Measurements from ENCODE around the gene DISC1.

DNA sequence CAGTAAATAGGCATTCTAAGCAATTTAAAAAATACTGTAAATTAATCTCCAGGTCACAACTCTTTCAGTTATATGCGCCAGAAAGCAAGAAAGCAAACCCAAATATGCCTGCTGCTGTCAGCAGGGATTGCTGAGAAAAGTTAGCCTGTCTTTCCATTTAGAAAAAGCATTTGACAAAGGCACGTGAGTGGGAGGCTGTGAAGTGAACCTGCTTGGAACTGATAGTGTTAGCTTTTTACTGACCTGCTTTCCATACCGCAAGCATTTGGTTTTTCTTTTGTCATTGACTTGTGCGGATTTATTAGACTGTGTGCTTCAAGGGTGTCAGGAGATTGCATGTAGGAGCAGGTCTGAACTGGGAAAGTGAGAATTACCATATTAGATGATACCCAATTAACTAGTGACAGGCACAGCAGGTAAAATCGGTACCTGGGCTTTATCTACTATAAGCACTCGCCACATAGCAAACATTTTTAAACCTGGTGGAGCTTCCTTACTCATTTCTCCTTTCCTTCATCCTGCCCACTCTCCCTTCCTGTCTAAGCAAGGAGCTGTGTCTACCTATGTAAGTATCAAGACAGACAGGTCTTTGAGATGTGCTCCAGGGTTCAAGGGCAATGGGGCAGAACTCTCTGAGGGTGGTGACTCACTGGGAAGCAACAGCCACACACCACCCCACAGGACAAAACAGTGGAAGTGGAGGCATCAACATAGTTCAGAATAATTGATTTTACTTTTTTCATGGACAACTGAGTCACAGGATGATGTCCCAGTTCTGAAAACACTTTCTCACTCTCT, 323.9 kb downstream of the DISC1 start:
- TF ChIP-seq POLR2A (IDR thresholded peaks at IDR 0.05; ENCODE audit: low read depth, low read length): no peak
- TF ChIP-seq POLR2AphosphoS5 (IDR thresholded peaks at IDR 0.05; ENCODE audit: low read depth, low read length): no peak

Measured in GM12892 (cell line).